Effector CD4-positive, alpha-beta T cell (primary cell): ENCODE data around the gene PSMB10.

Experiments used
- DNase-seq: peaks from one replicate; pipeline ENCODE4 v3.0.0-alpha.2; 2020

PSMB10 gene

DNA sequence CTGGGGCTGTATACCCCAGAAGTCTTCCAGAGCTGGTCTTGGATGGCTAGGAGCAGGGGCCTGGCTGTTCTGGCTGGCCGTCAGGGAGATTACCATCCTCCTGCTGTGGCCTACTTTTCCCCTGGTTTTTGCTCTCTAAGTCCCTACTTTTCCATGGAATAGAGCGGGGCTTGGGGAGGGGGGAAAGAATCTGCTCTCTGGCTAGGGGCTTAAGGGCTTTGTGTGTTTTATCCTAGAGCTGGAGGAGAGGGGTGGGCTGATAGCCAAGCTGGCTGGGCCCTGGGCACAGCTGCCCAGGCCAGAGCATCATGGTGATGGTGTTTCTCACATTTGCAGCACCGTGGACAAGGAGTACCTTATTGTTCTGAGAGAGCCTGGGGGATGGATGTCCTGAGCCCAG is 48.3 kb downstream of the PSMB10 start:
- DNase-seq, result no peak

GRCh38 chr16:67886387-67886786 is 50.3 kb downstream of the PSMB10 start:
- no peak for DNase-seq

- DNase-seq, result no peak
Observed at GRCh38 chr16:67885976-67886375, 50.7 kb downstream of the PSMB10 start.

GRCh38 chr16:67885545-67885944 is 51.1 kb downstream of the PSMB10 start:
- no peak for DNase-seq

- DNase-seq, result no peak
Observed at GRCh38 chr16:67884684-67885083, 52.0 kb downstream of the PSMB10 start, which contains the start of gene NRN1L. Gene NRN1L (plus strand): TSS chr16:67884885. CDS start chr16:67884904, 19 bp downstream.
